ENCODE results near the gene WDTC1. TPM values are rescaled to one million over a fixed set of nuclear protein-coding genes. Genes with fewer than 3 reads are reported as not detected.

The WDTC1 gene
- total and polyA plus RNA-seq, 2 experiments from 2014 or later: 3.8 to 14.0 TPM

GRCh38 chr1:27350663-27351540 is 116.5 kb downstream of the WDTC1 start:
- Histone ChIP-seq H3K36me3 (ENCODE audit: insufficient read depth) (no peaks in the 10 kb centered on the region), H3K4me2 (peak overlapping the region; percentile 91), H3K4me1 (ENCODE audit: insufficient read depth) (peaks cover 10% of the 10 kb centered on the region; the same call in 1 of the 2 replicates), H3K27me3 (ENCODE audit: insufficient read depth) (peaks cover 8% of the 10 kb centered on the region; the same call in 1 of the 2 replicates), H4K20me1 (replicated peaks; ENCODE audit: insufficient read depth) (no peaks in the 10 kb centered on the region; the same call in 1 of the 2 replicates), H3K9me2 (ENCODE audit: insufficient read depth) (no peaks in the 10 kb centered on the region), H3F3A (replicated peaks; ENCODE audit: low read depth) (peaks cover 7% of the 10 kb centered on the region), H3K4me3 (peak overlapping the region; percentile 63), H2AFZ (peak overlapping the region; percentile 89), H3K79me2 (replicated peaks; ENCODE audit: insufficient read depth) (peaks cover 7% of the 10 kb centered on the region), H3K27ac (ENCODE audit: low read depth) (0 out of 2 replicates have a peak overlapping the region, but pooled peaks have one; percentile 53)
- no peaks in the 10 kb centered on the region; the same call in 2 of the 3 replicates for H3K9me3 Mint-ChIP-seq
- peaks cover 14% of the 10 kb centered on the region for H3K36me3 Mint-ChIP-seq (ENCODE audit: low read depth)
- H3K4me1 Mint-ChIP-seq: peaks cover 16% of the 10 kb centered on the region
- DNase-seq (ENCODE audit: low spot score): peak; percentile 99
- TF ChIP-seq POLR2AphosphoS5 (IDR thresholded peaks at IDR 0.05; ENCODE audit: low read depth) (peak; percentile 71), STAT1 (IDR thresholded peaks at IDR 0.05; ENCODE audit: unreplicated experiment) (no peak), CTCF (conservative IDR thresholded peaks at IDR 0.05; ENCODE audit: low read depth in 2 of 2) (peak in 1 of 2 experiments; percentile 51; a peak in 3 of 4 replicates), CREB1 (CRISPR knock-in tag; IDR thresholded peaks at IDR 0.05; ENCODE audit: low read depth) (peak; percentile 63)
- TF ChIP-seq, protein P1, sequence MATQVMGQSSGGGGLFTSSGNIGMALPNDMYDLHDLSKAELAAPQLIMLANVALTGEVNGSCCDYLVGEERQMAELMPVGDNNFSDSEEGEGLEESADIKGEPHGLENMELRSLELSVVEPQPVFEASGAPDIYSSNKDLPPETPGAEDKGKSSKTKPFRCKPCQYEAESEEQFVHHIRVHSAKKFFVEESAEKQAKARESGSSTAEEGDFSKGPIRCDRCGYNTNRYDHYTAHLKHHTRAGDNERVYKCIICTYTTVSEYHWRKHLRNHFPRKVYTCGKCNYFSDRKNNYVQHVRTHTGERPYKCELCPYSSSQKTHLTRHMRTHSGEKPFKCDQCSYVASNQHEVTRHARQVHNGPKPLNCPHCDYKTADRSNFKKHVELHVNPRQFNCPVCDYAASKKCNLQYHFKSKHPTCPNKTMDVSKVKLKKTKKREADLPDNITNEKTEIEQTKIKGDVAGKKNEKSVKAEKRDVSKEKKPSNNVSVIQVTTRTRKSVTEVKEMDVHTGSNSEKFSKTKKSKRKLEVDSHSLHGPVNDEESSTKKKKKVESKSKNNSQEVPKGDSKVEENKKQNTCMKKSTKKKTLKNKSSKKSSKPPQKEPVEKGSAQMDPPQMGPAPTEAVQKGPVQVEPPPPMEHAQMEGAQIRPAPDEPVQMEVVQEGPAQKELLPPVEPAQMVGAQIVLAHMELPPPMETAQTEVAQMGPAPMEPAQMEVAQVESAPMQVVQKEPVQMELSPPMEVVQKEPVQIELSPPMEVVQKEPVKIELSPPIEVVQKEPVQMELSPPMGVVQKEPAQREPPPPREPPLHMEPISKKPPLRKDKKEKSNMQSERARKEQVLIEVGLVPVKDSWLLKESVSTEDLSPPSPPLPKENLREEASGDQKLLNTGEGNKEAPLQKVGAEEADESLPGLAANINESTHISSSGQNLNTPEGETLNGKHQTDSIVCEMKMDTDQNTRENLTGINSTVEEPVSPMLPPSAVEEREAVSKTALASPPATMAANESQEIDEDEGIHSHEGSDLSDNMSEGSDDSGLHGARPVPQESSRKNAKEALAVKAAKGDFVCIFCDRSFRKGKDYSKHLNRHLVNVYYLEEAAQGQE (IDR thresholded peaks at IDR 0.05; ENCODE audit: unreplicated experiment): no peak
- H3K27me3 Mint-ChIP-seq (ENCODE audit: insufficient read depth, low read depth, poor library complexity): peaks cover 20% of the 10 kb centered on the region
- peak overlapping the region; percentile 78 for H3K4me3 Mint-ChIP-seq
- H3K27ac Mint-ChIP-seq: no peak overlapping the region
- peak; percentile 76 for ATAC-seq

- TF ChIP-seq EZH2 (IDR thresholded peaks at IDR 0.05; ENCODE audit: low read depth, unreplicated experiment) (no peak), CTCF (conservative IDR thresholded peaks at IDR 0.05; ENCODE audit: low read depth in 2 of 2) (0 out of 4 replicates have a peak, but pooled peaks of 1 of the 2 experiments have one; percentile 33)
- ATAC-seq: peak; percentile 3; the same call in 2 of the 3 replicates
These were observed 117.2 kb downstream of the WDTC1 start for GRCh38 chr1:27351541-27352107.

More at GRCh38 chr1:27351541-27352107, 117.2 kb downstream of the WDTC1 start:
- Histone ChIP-seq H3K9me2 (ENCODE audit: insufficient read depth) (no peaks in the 10 kb centered on the region), H3K4me2 (peak overlapping the region; percentile 91), H3K27ac (ENCODE audit: low read depth) (0 out of 2 replicates have a peak overlapping the region, but pooled peaks have one; percentile 53), H3F3A (replicated peaks; ENCODE audit: low read depth) (peaks cover 13% of the 10 kb centered on the region), H3K4me1 (ENCODE audit: insufficient read depth) (peaks cover 10% of the 10 kb centered on the region; the same call in 1 of the 2 replicates), H3K27me3 (ENCODE audit: insufficient read depth) (peaks cover 8% of the 10 kb centered on the region; the same call in 1 of the 2 replicates), H3K4me3 (peak overlapping the region; percentile 63), H3K79me2 (replicated peaks; ENCODE audit: insufficient read depth) (peaks cover 7% of the 10 kb centered on the region), H3K36me3 (ENCODE audit: insufficient read depth) (no peaks in the 10 kb centered on the region), H2AFZ (peak overlapping the region; percentile 89), H4K20me1 (replicated peaks; ENCODE audit: insufficient read depth) (no peaks in the 10 kb centered on the region; the same call in 1 of the 2 replicates)
- peaks cover 10% of the 10 kb centered on the region for H3K36me3 Mint-ChIP-seq (ENCODE audit: low read depth)
- H3K4me1 Mint-ChIP-seq: peaks cover 16% of the 10 kb centered on the region
- no peak for DNase-seq (ENCODE audit: low spot score)
- H3K27ac Mint-ChIP-seq: no peak overlapping the region
- H3K4me3 Mint-ChIP-seq: peak overlapping the region; percentile 78
- H3K27me3 Mint-ChIP-seq (ENCODE audit: insufficient read depth, low read depth, poor library complexity): peaks cover 20% of the 10 kb centered on the region
- H3K9me3 Mint-ChIP-seq: no peaks in the 10 kb centered on the region; the same call in 2 of the 3 replicates

All from GM23338 (cell line).